ENCODE results near the gene FMR1.

Gene FMR1

DNA sequence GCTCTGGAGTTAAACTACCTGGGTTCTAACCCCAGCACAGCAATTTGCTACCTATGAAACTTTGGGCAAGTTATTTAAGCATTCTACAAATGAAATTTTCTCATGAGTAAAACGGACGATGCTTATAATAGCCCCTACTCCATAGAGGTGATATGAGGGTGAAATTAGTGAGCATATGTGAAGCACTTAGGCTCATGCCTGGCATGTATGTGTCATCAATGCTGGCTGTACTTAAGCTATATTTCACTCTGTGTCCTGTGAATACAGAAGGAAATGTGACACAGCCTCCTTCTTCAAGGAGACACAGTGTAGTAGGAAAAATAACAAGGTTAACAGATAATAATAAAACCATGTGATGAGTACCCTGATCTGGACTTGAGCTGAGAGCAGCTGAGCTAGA is 49.0 kb downstream of the FMR1 start:
- H3K4me3 ChIP-seq (ENCODE audit: control insufficient read depth in 1 of 7, extremely low read depth in 1 of 7, insufficient read depth in 4 of 7, low read depth in 2 of 7, low read length in 6 of 7): no peak overlapping the region
- H3K27ac ChIP-seq (ENCODE audit: insufficient read depth in 1 of 2, low read depth in 1 of 2, low read length in 2 of 2, poor library complexity in 1 of 2, severe bottlenecking in 2 of 2): no peak overlapping the region
- no peaks in the 10 kb centered on the region for H3K9me3 ChIP-seq (ENCODE audit: control extremely low read depth in 1 of 5, control insufficient read depth in 4 of 5, insufficient read depth in 2 of 5, low read depth in 1 of 5, low read length in 4 of 5)
- ChIA-PET CTCF (no interaction called here), POLR2A (no interaction called here)
- WGBS (ENCODE audit: insufficient coverage): no CpG with 5 or more reads among the region's 2 CpGs
- no peak for DNase-seq
- H3K4me1 ChIP-seq (ENCODE audit: control extremely low read depth in 1 of 4, control insufficient read depth in 4 of 4, insufficient read depth in 4 of 4, low read length in 3 of 4): no peaks in the 10 kb centered on the region
- H3K36me3 ChIP-seq (ENCODE audit: control insufficient read depth in 4 of 4, insufficient read depth in 4 of 4, low read length in 3 of 4): no peaks in the 10 kb centered on the region
- H3K27me3 ChIP-seq (replicated peaks in 2 of 5; ENCODE audit: control insufficient read depth in 4 of 5, insufficient read depth in 5 of 5, low read length in 4 of 5): no peaks in the 10 kb centered on the region

- no peaks in the 10 kb centered on the region for H3K9me3 ChIP-seq (ENCODE audit: control extremely low read depth in 1 of 5, control insufficient read depth in 4 of 5, insufficient read depth in 2 of 5, low read depth in 1 of 5, low read length in 4 of 5)
- CTCF ChIA-PET: no interaction called here
- POLR2A ChIA-PET: no interaction called here
- WGBS (ENCODE audit: insufficient coverage): 100% methylated on average over 1 of the region's 1 CpG
- no peaks in the 10 kb centered on the region for H3K36me3 ChIP-seq (ENCODE audit: control insufficient read depth in 4 of 4, insufficient read depth in 4 of 4, low read length in 3 of 4)
- H3K27me3 ChIP-seq (replicated peaks in 2 of 5; ENCODE audit: control insufficient read depth in 4 of 5, insufficient read depth in 5 of 5, low read length in 4 of 5): no peaks in the 10 kb centered on the region
- no peak for DNase-seq
- H3K4me3 ChIP-seq (ENCODE audit: control insufficient read depth in 1 of 7, extremely low read depth in 1 of 7, insufficient read depth in 4 of 7, low read depth in 2 of 7, low read length in 6 of 7): no peak overlapping the region
- H3K4me1 ChIP-seq (ENCODE audit: control extremely low read depth in 1 of 4, control insufficient read depth in 4 of 4, insufficient read depth in 4 of 4, low read length in 3 of 4): no peaks in the 10 kb centered on the region
- no peak overlapping the region for H3K27ac ChIP-seq (ENCODE audit: insufficient read depth in 1 of 2, low read depth in 1 of 2, low read length in 2 of 2, poor library complexity in 1 of 2, severe bottlenecking in 2 of 2)
These were observed 50.8 kb downstream of the FMR1 start for GRCh38 chrX:147962476-147962875.

DNA sequence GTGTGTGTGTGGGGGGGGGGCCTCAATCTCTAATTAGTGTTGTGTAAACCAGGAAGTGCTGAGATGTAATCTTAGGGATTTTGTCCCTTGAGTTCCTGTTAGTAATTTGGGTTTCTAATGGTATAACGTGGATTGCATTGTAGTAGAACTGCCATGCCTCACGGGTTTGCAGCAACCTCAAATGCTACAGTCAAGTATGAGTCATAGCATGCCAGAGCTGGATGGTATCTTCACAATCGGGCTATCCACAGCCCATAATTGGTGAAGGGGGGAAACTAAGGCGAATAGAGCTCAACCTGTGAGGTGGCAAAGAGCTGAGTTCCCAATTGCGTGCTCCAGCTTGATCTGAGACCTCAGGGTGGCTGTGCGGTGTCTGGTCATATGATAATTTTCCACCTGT is 67.2 kb downstream of the FMR1 start:
- 68% methylated on average over 6 of the region's 6 CpGs for WGBS (ENCODE audit: insufficient coverage)
- H3K36me3 ChIP-seq (ENCODE audit: control insufficient read depth in 4 of 4, insufficient read depth in 4 of 4, low read length in 3 of 4): no peaks in the 10 kb centered on the region
- no peaks in the 10 kb centered on the region for H3K27me3 ChIP-seq (replicated peaks in 2 of 5; ENCODE audit: control insufficient read depth in 4 of 5, insufficient read depth in 5 of 5, low read length in 4 of 5)
- H3K9me3 ChIP-seq (ENCODE audit: control extremely low read depth in 1 of 5, control insufficient read depth in 4 of 5, insufficient read depth in 2 of 5, low read depth in 1 of 5, low read length in 4 of 5): no peaks in the 10 kb centered on the region
- no peak overlapping the region for H3K27ac ChIP-seq (ENCODE audit: insufficient read depth in 1 of 2, low read depth in 1 of 2, low read length in 2 of 2, poor library complexity in 1 of 2, severe bottlenecking in 2 of 2)
- no peak for DNase-seq
- H3K4me3 ChIP-seq (ENCODE audit: control insufficient read depth in 1 of 7, extremely low read depth in 1 of 7, insufficient read depth in 4 of 7, low read depth in 2 of 7, low read length in 6 of 7): no peak overlapping the region
- no peaks in the 10 kb centered on the region for H3K4me1 ChIP-seq (ENCODE audit: control extremely low read depth in 1 of 4, control insufficient read depth in 4 of 4, insufficient read depth in 4 of 4, low read length in 3 of 4)
- CTCF ChIA-PET: no interaction called here
- POLR2A ChIA-PET: no interaction called here

DNA sequence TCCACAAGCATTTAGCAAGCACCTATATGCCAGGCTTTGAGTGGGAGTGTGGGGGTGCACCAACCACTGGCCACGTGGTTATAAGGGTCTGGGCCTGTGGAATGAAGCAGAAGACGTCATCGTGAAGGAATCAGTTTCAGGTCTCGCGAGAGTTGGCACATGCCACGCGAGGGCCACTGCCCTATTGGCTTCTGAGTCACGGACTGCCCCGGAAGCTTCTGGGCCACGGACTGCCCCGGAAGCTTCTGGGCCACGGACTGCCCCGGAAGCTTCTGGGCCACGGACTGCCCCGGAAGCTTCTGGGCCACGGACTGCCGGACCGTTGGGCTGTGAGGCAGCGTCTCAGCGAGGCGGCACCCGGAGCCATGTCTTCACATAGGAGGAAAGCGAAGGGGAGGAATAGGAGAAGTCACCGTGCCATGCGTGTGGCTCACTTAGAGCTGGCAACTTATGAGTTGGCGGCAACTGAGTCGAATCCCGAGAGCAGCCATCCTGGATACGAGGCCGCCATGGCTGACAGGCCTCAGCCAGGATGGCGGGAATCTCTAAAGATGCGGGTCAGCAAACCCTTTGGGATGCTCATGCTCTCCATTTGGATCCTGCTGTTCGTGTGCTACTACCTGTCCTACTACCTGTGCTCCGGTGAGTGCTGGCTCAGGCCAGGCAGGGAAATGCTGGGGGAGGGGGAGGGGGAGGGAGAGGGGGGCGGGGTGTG is 69.5 kb downstream of the FMR1 start, which contains the start of gene FMR1NB:
Gene FMR1NB, plus strand, starts transcription at position 300 of the 715 bp plus-strand sequence. Its CDS starts 66 bp downstream, at position 366.
- ChIA-PET CTCF (no interaction called here), POLR2A (no interaction called here)
- WGBS (ENCODE audit: insufficient coverage): 94% methylated on average over 25 of the region's 35 CpGs
- Histone ChIP-seq H3K36me3 (ENCODE audit: control insufficient read depth in 4 of 4, insufficient read depth in 4 of 4, low read length in 3 of 4) (no peaks in the 10 kb centered on the region), H3K4me1 (ENCODE audit: control extremely low read depth in 1 of 4, control insufficient read depth in 4 of 4, insufficient read depth in 4 of 4, low read length in 3 of 4) (no peaks in the 10 kb centered on the region), H3K27me3 (replicated peaks in 2 of 5; ENCODE audit: control insufficient read depth in 4 of 5, insufficient read depth in 5 of 5, low read length in 4 of 5) (no peaks in the 10 kb centered on the region), H3K9me3 (ENCODE audit: control extremely low read depth in 1 of 5, control insufficient read depth in 4 of 5, insufficient read depth in 2 of 5, low read depth in 1 of 5, low read length in 4 of 5) (no peaks in the 10 kb centered on the region), H3K4me3 (ENCODE audit: control insufficient read depth in 1 of 7, extremely low read depth in 1 of 7, insufficient read depth in 4 of 7, low read depth in 2 of 7, low read length in 6 of 7) (no peak within 1 kb of the TSS), H3K27ac (ENCODE audit: insufficient read depth in 1 of 2, low read depth in 1 of 2, low read length in 2 of 2, poor library complexity in 1 of 2, severe bottlenecking in 2 of 2) (no peak within 1 kb of the TSS)
- DNase-seq: no peak
